HepG2 (cell line): ENCODE results near the gene STRN3. TPM values are rescaled to one million over a fixed set of nuclear protein-coding genes. Genes with fewer than 3 reads are reported as not detected.

ENCODE experiments used
- CEBPZ ChIP-seq: IDR thresholded peaks from 2 replicates; pipeline ENCODE4 v1.6.1; 2012; ENCODE audit warnings: low read length, improper control_type of control experiment
- DPF2 ChIP-seq: sonication (generic); formaldehyde crosslinking; IDR thresholded peaks from 2 replicates; pipeline ENCODE4 v1.4.0; 2020; ENCODE audit warnings: mild to moderate bottlenecking, low read depth, missing genetic modification reagents, borderline replicate concordance
- HDAC1 ChIP-seq: sonication (generic); formaldehyde crosslinking; IDR thresholded peaks from 2 replicates; pipeline ENCODE4 v1.5.1; 2020; ENCODE audit warnings: mild to moderate bottlenecking, missing genetic modification reagents
- HMGXB3 ChIP-seq: sonication (generic); formaldehyde crosslinking; IDR thresholded peaks from 2 replicates; pipeline ENCODE4 v1.4.0; 2020; ENCODE audit warnings: missing genetic modification reagents, borderline replicate concordance
- HNF4G ChIP-seq, 2 experiments: sonication (generic) in 1 of 2; formaldehyde crosslinking in 1 of 2; IDR thresholded peaks; 2 replicates each; pipeline versions ENCODE4 v1.4.0 to v1.6.1; 2011 to 2020; ENCODE audit warnings: borderline replicate concordance in 2 of 2, low read depth in 2 of 2, mild to moderate bottlenecking in 2 of 2, low read length in 1 of 2, missing genetic modification reagents in 1 of 2, moderate library complexity in 1 of 2
- LCORL ChIP-seq, 2 experiments: fragments of 450-650 bp in 1 of 2; sonication (generic) in 1 of 2; formaldehyde crosslinking in 1 of 2; IDR thresholded peaks; 2 replicates each; pipeline versions ENCODE4 v1.5.0 to v1.6.1; 2017 to 2020; ENCODE audit warnings: antibody characterized with exemption in 1 of 2, missing genetic modification reagents in 1 of 2
- MATR3 ChIP-seq: sonication (generic); formaldehyde crosslinking; IDR thresholded peaks from 2 replicates; pipeline ENCODE4 v1.4.0; 2020; ENCODE audit warnings: missing genetic modification reagents
- MTF2 ChIP-seq: sonication (generic); formaldehyde crosslinking; IDR thresholded peaks from 2 replicates; pipeline ENCODE4 v1.5.0; 2020; ENCODE audit warnings: missing genetic modification reagents, borderline replicate concordance
- NRL ChIP-seq: sonication (generic); formaldehyde crosslinking; IDR thresholded peaks from 2 replicates; pipeline ENCODE4 v1.5.0; 2020; ENCODE audit warnings: missing genetic modification reagents, mild to moderate bottlenecking, moderate library complexity, borderline replicate concordance
- PRPF4 ChIP-seq: fragments of 200-400 bp; formaldehyde crosslinking; IDR thresholded peaks from 2 replicates; pipeline ENCODE4 v1.6.1; 2016; ENCODE audit warnings: low read length, low read depth; ENCODE audit not compliant: poor library complexity, severe bottlenecking
- REPIN1 ChIP-seq: sonication (generic); formaldehyde crosslinking; IDR thresholded peaks from 2 replicates; pipeline ENCODE4 v1.8.0; 2022; ENCODE audit warnings: missing genetic modification reagents, low read depth, mild to moderate bottlenecking, borderline replicate concordance
- SNAPC5 ChIP-seq: sonication (generic); formaldehyde crosslinking; IDR thresholded peaks from 2 replicates; pipeline ENCODE4 v1.8.1; 2023; ENCODE audit warnings: mild to moderate bottlenecking, missing genetic modification reagents, borderline replicate concordance
- WIZ ChIP-seq: sonication (generic); formaldehyde crosslinking; IDR thresholded peaks from 2 replicates; pipeline ENCODE4 v1.5.1; 2020; ENCODE audit warnings: mild to moderate bottlenecking, missing genetic modification reagents
- ZMYM3 ChIP-seq: sonication (generic); formaldehyde crosslinking; IDR thresholded peaks from 2 replicates; pipeline ENCODE4 v1.5.1; 2020; ENCODE audit warnings: mild to moderate bottlenecking, missing genetic modification reagents
- ZNF12 ChIP-seq: sonication (generic); formaldehyde crosslinking; IDR thresholded peaks from 2 replicates; pipeline ENCODE4 v1.5.0; 2020; ENCODE audit warnings: missing genetic modification reagents
- ZNF235 ChIP-seq: sonication (generic); formaldehyde crosslinking; IDR thresholded peaks from 2 replicates; pipeline ENCODE4 v1.8.1; 2023; ENCODE audit warnings: mild to moderate bottlenecking, missing genetic modification reagents, borderline replicate concordance
- ZNF280B ChIP-seq: sonication (generic); formaldehyde crosslinking; IDR thresholded peaks from 2 replicates; pipeline ENCODE4 v1.5.0; 2020; ENCODE audit warnings: missing genetic modification reagents, mild to moderate bottlenecking, borderline replicate concordance
- ZNF615 ChIP-seq: sonication (generic); formaldehyde crosslinking; IDR thresholded peaks from 2 replicates; pipeline ENCODE4 v1.5.0; 2020; ENCODE audit warnings: mild to moderate bottlenecking, missing genetic modification reagents, borderline replicate concordance
- ZNF619 ChIP-seq: sonication (generic); formaldehyde crosslinking; IDR thresholded peaks from 2 replicates; pipeline ENCODE4 v1.4.0; 2020; ENCODE audit warnings: mild to moderate bottlenecking, missing genetic modification reagents
- ZNF7 ChIP-seq: IDR thresholded peaks from 2 replicates; pipeline ENCODE4 v1.6.1; 2016; ENCODE audit warnings: missing biosample characterization, missing genetic modification reagents
- polyA plus RNA-seq, 8 experiments: library from polyadenylated mRNA; depleted of rRNA in 3 of 8; stranded (reverse) in 7 of 8; unstranded in 1 of 8; fragments of >200 nt; fragmentation: Illumina TruSeq in 4 of 8; extraction: Trizol in 4 of 8; gene quantifications; 2 replicates each; pipeline versions ENCODE4 v1.2.1 to v1.2.3, GENCODE V29; 2011 to 2016; ENCODE audit warnings: low read depth in 4 of 8, missing spikeins in 1 of 8, mixed read lengths in 1 of 8; ENCODE audit not compliant: insufficient read depth in 1 of 8
- total RNA-seq, 5 experiments: library from RNA; depleted of rRNA; stranded (reverse); fragments of >200 nt; fragmentation: Illumina TruSeq; extraction: Trizol; gene quantifications; 2 replicates each; pipeline ENCODE4 v1.2.3, GENCODE V29; 2016; ENCODE audit warnings: low read depth in 1 of 5

STRN3 gene
- total and polyA plus RNA-seq, 2 of the 13 experiments (the other 11 are each of a cell fraction or from before 2014, with no cell fraction given) = 49.4 to 123 TPM

- TF ChIP-seq CEBPZ (no peak), ZNF615 (CRISPR knock-in tag) (no peak), ZMYM3 (CRISPR knock-in tag) (peak; percentile 51; the same call in 1 of the 2 replicates), DPF2 (CRISPR knock-in tag) (peak; percentile 44; the same call in 1 of the 2 replicates), HMGXB3 (CRISPR knock-in tag) (no peak), SNAPC5 (no peak), LCORL (IDR thresholded peaks at IDR 0.05) (no peak), LCORL (CRISPR knock-in tag; IDR thresholded peaks at IDR 0.05) (peak; percentile 72; the same call in 1 of the 2 replicates), HDAC1 (CRISPR knock-in tag) (no peak), MATR3 (CRISPR knock-in tag) (no peak), ZNF235 (CRISPR knock-in tag) (no peak), MTF2 (CRISPR knock-in tag) (no peak), HNF4G (IDR thresholded peaks at IDR 0.05; ENCODE audit: borderline replicate concordance, low read depth, low read length) (peak; percentile 61; the same call in 1 of the 2 replicates), HNF4G (CRISPR knock-in tag; IDR thresholded peaks at IDR 0.05; ENCODE audit: borderline replicate concordance, low read depth) (no peak), ZNF619 (CRISPR knock-in tag) (no peak), ZNF280B (CRISPR knock-in tag) (no peak), WIZ (CRISPR knock-in tag) (no peak), REPIN1 (CRISPR knock-in tag) (0 out of 2 replicates have a peak, but pooled peaks have one; percentile 49), ZNF7 (CRISPR knock-in tag) (no peak), PRPF4 (no peak), NRL (no peak), ZNF12 (CRISPR knock-in tag) (peak; percentile 60; the same call in 1 of the 2 replicates)
These were observed 11.6 kb upstream of the STRN3 start (continued) for GRCh38 chr14:31037709-31038221.
